Trophoblast cell (in vitro differentiated cells and primary cell): Measurements from ENCODE around the gene NOP53.

Experiments used
- DNase-seq, 2 donors: peaks; one replicate each; pipeline ENCODE4 v3.0.0-alpha.2; 2016
- H2AFZ ChIP-seq: 2 replicates; pipeline ENCODE4 v1.6.1; 2013; ENCODE audit warnings: low read length, moderate library complexity, mild to moderate bottlenecking; ENCODE audit not compliant: insufficient read depth, poor library complexity
- H2AK5ac ChIP-seq: 2 replicates; pipeline ENCODE4 v1.6.1; 2013; ENCODE audit warnings: mild to moderate bottlenecking, low read length
- H2BK120ac ChIP-seq: 2 replicates; pipeline ENCODE4 v1.6.1; 2013; ENCODE audit warnings: low read length, mild to moderate bottlenecking, moderate library complexity; ENCODE audit not compliant: insufficient read depth, poor library complexity
- H2BK12ac ChIP-seq: 2 replicates; pipeline ENCODE4 v1.6.1; 2013; ENCODE audit warnings: mild to moderate bottlenecking, low read length, moderate library complexity
- H2BK5ac ChIP-seq: 2 replicates; pipeline ENCODE4 v1.6.1; 2013; ENCODE audit warnings: low read length, low read depth, moderate library complexity, mild to moderate bottlenecking; ENCODE audit not compliant: poor library complexity
- H3K14ac ChIP-seq: 2 replicates; pipeline ENCODE4 v1.6.1; 2013; ENCODE audit warnings: mild to moderate bottlenecking, low read length
- H3K18ac ChIP-seq: 2 replicates; pipeline ENCODE4 v1.6.1; 2013; ENCODE audit warnings: mild to moderate bottlenecking, low read length
- H3K23ac ChIP-seq: 2 replicates; pipeline ENCODE4 v1.6.1; 2013; ENCODE audit warnings: low read length
- H3K27ac ChIP-seq: 2 replicates; pipeline ENCODE4 v1.5.1; 2013; ENCODE audit warnings: low read depth, mild to moderate bottlenecking, inconsistent platforms, low read length, moderate library complexity
- H3K27me3 ChIP-seq: 2 replicates; pipeline ENCODE4 v1.6.1; 2013; ENCODE audit warnings: inconsistent platforms, mild to moderate bottlenecking, low read length, moderate library complexity; ENCODE audit not compliant: insufficient read depth
- H3K36me3 ChIP-seq, 2 experiments: 1 replicate in 1 of 2; 2 replicates in 1 of 2; pipeline ENCODE4 v1.6.1; 2013; ENCODE audit warnings: low read length in 2 of 2, mild to moderate bottlenecking in 2 of 2, moderate library complexity in 1 of 2; ENCODE audit not compliant: insufficient read depth in 2 of 2, control insufficient read depth in 1 of 2
- H3K4ac ChIP-seq: 2 replicates; pipeline ENCODE4 v1.6.1; 2013; ENCODE audit warnings: low read depth, mild to moderate bottlenecking, low read length, moderate library complexity
- H3K4me1 ChIP-seq, 2 experiments: 1 replicate in 1 of 2; 2 replicates in 1 of 2; pipeline ENCODE4 v1.6.1; 2013; ENCODE audit warnings: low read length in 2 of 2, mild to moderate bottlenecking in 2 of 2, moderate library complexity in 1 of 2; ENCODE audit not compliant: insufficient read depth in 2 of 2, control insufficient read depth in 1 of 2
- H3K4me2 ChIP-seq: 2 replicates; pipeline ENCODE4 v1.6.1; 2013; ENCODE audit warnings: inconsistent platforms, mild to moderate bottlenecking, low read length, moderate library complexity
- H3K4me3 ChIP-seq: 2 replicates; pipeline ENCODE4 v1.5.1; 2013; ENCODE audit warnings: mild to moderate bottlenecking, low read depth, low read length, inconsistent platforms
- H3K79me1 ChIP-seq: one replicate; pipeline ENCODE4 v1.6.1; 2013; ENCODE audit warnings: low read length
- H3K79me2 ChIP-seq: 2 replicates; pipeline ENCODE4 v1.6.1; 2013; ENCODE audit warnings: low read length, mild to moderate bottlenecking; ENCODE audit not compliant: control insufficient read depth, insufficient read depth, poor library complexity
- H3K9ac ChIP-seq: 2 replicates; pipeline ENCODE4 v1.6.1; 2013; ENCODE audit warnings: mild to moderate bottlenecking, low read length
- H3K9me3 ChIP-seq: 2 replicates; pipeline ENCODE4 v1.6.1; 2013; ENCODE audit warnings: low read depth, mild to moderate bottlenecking, control low read depth, inconsistent platforms, low read length; ENCODE audit not compliant: insufficient read depth
- H4K12ac ChIP-seq: 2 replicates; pipeline ENCODE4 v1.6.1; 2013; ENCODE audit warnings: low read depth, mild to moderate bottlenecking, low read length, moderate library complexity
- H4K8ac ChIP-seq: 2 replicates; pipeline ENCODE4 v1.6.1; 2013; ENCODE audit warnings: low read depth, mild to moderate bottlenecking, low read length, moderate library complexity
- H4K91ac ChIP-seq: one replicate; pipeline ENCODE4 v1.6.1; 2013; ENCODE audit warnings: low read depth, mild to moderate bottlenecking, low read length, moderate library complexity
- WGBS: extraction: QIAGEN DNeasy Blood & Tissue Kit; methylation state at CpG from one replicate; pipeline ENCODE4 v1.1.7; 2013; ENCODE audit warnings: missing lambda C conversion rate; ENCODE audit not compliant: insufficient read length, insufficient coverage; ENCODE audit errors: extremely low coverage; 5-methylcytosine and 5-hydroxymethylcytosine counted together

NOP53 gene

DNA sequence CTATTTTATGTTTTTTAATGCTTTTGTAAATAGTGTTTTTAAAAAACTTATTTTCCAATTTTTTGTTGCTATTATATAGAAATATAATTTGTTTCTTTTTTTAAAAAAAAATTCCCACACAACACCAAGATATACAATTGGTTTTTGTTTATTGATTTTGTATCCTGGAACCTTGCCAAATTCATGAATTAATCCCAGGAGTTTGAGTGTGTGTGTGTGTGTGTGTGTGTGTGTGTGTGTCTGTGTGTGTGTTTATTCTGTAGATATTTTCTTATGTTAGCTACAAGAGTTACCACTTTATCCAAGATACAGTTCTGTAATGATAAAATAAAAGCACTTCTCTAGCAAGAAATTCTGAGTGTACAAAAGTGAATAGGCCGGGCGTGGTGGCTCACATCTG is 51.4 kb downstream of the NOP53 start:
- no peaks in the 10 kb centered on the region for H3K79me2 ChIP-seq

DNA sequence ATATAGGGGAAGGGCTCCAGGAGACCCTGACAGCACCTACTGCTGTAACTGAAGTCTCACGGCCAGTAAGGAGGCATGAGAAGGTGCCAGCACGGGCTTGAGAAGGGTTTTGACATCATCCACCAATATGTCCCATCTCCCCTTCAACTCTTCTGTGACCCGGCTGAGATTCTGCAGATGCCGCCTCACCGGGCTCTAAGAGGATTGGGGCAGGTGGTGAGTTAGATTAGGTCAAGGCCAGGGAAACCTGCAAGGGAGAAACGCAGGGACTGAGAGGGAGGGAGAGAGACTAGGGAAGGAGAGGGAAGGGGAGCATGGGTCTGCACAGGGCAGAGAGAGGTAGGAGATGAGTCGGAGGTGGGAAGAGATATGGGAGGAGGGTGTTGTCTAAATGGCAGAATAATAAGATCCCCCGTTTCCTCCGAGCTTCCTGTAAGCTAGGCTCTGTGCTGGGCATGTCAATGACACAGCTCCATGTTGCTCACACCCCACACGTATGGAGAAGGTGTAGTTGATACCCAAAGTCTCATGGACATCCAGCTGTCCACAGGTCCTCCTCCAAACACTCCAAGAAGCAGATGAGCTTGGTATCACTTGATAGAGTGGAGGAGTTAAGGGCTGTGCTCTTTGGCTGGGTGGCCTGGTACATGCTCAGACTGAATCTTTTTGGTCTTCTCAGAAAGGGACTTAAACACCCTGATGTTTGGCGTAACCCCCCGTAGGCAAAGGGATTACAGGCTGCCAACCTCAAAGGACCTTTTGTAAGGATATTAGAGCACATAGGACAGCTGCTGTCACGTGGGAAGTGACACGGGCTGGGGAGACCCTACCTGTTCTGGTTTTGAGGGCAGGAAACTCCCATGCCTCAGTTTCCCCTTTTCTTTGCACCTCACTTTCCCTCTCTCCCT is 52.9 kb downstream of the NOP53 start:
- Histone ChIP-seq H3K18ac (no peak overlapping the region), H3K27me3 (no peaks in the 10 kb centered on the region), H4K12ac (no peak overlapping the region), H3K9ac (no peak overlapping the region), H3K4me1 (no peaks in the 10 kb centered on the region), H2BK12ac (no peak overlapping the region), H4K8ac (no peak overlapping the region), H3K27ac (no peak overlapping the region), H3K36me3 (no peaks in the 10 kb centered on the region), H3K9me3 (no peaks in the 10 kb centered on the region), H2AK5ac (no peak overlapping the region), H3K79me1 (no peaks in the 10 kb centered on the region), H3K4me2 (no peak overlapping the region), H3K14ac (no peak overlapping the region), H3K79me2 (no peaks in the 10 kb centered on the region), H3K4ac (no peak overlapping the region), H3K23ac (no peak overlapping the region), H4K91ac (no peak overlapping the region), H2BK5ac (no peak overlapping the region), H2AFZ (no peak overlapping the region), H2BK120ac (no peak overlapping the region), H3K4me3 (no peak overlapping the region)
- DNase-seq = no peak
- no CpG with 5 or more reads among the region's 14 CpGs for WGBS

More for the DNA sequence above, 51.4 kb downstream of the NOP53 start:
- Histone ChIP-seq H4K12ac (no peak overlapping the region), H3K36me3 (no peaks in the 10 kb centered on the region), H3K18ac (no peak overlapping the region), H2BK12ac (no peak overlapping the region), H2AFZ (no peak overlapping the region), H3K79me1 (no peaks in the 10 kb centered on the region), H3K14ac (no peak overlapping the region), H3K23ac (no peak overlapping the region), H2AK5ac (no peak overlapping the region), H3K4ac (no peak overlapping the region), H3K4me1 (no peaks in the 10 kb centered on the region), H3K9me3 (no peaks in the 10 kb centered on the region), H3K9ac (no peak overlapping the region), H3K4me2 (no peak overlapping the region), H3K27ac (no peak overlapping the region), H2BK5ac (no peak overlapping the region), H2BK120ac (no peak overlapping the region), H4K8ac (no peak overlapping the region), H3K4me3 (no peak overlapping the region), H3K27me3 (no peaks in the 10 kb centered on the region), H4K91ac (no peak overlapping the region)
- no peak for DNase-seq
- no CpG with 5 or more reads among the region's 2 CpGs for WGBS

DNA sequence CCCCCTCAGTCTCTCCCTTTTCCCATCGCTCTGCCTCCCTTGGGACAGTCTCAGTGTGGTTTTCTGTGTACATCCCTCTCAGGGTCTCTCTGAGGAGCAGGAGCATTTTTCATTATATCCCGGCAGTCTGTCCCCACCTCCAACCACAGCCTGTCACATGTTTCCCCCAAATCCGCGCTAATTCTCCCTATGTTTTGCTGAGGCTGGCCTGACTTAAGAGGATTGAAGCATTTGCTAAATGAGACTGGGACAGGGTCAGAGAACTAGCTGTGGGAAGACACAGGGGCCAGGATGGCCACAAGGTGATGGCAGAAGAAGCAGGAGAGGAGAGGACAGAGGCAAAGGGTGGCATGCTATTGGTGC is 53.5 kb downstream of the NOP53 start:
- Histone ChIP-seq H3K18ac (no peak overlapping the region), H3K9me3 (no peaks in the 10 kb centered on the region), H3K23ac (no peak overlapping the region), H3K4me2 (no peak overlapping the region), H3K14ac (no peak overlapping the region), H3K36me3 (no peaks in the 10 kb centered on the region), H2BK12ac (no peak overlapping the region), H2AFZ (no peak overlapping the region), H3K4me3 (no peak overlapping the region), H3K4me1 (no peaks in the 10 kb centered on the region), H3K27me3 (no peaks in the 10 kb centered on the region), H3K79me2 (no peaks in the 10 kb centered on the region), H4K8ac (no peak overlapping the region), H4K91ac (no peak overlapping the region), H4K12ac (no peak overlapping the region), H2AK5ac (no peak overlapping the region), H2BK5ac (no peak overlapping the region), H2BK120ac (no peak overlapping the region), H3K79me1 (no peaks in the 10 kb centered on the region), H3K9ac (no peak overlapping the region), H3K4ac (no peak overlapping the region), H3K27ac (no peak overlapping the region)
- WGBS = no CpG with 5 or more reads among the region's 4 CpGs
- no peak for DNase-seq

DNA sequence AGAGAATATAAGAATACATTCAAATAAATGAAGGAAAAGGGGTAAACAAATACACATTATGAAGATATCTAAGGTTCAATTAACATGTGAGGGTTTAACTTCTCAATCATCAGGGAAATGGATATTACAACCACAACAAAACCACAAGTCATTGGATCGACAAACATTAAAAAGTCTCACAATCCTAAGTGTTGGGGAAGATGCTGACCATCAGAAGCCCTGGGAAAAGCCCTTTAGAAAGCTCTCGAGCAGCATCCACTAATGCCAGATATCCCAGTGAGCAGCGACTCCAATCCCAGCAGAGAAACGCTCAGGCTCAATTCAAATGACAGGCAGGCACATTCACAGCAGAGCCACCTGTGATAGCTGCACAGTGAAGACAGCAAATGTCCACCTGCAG is 55.9 kb downstream of the NOP53 start:
- Histone ChIP-seq H3K4me1 (no peaks in the 10 kb centered on the region), H3K36me3 (no peaks in the 10 kb centered on the region), H3K27ac (no peak overlapping the region), H4K12ac (no peak overlapping the region), H3K23ac (no peak overlapping the region), H3K9me3 (no peaks in the 10 kb centered on the region), H2AFZ (no peak overlapping the region), H3K4me3 (no peak overlapping the region), H2BK120ac (no peak overlapping the region), H3K4ac (no peak overlapping the region), H3K27me3 (no peaks in the 10 kb centered on the region), H3K4me2 (no peak overlapping the region), H2BK5ac (no peak overlapping the region), H2AK5ac (no peak overlapping the region), H4K91ac (no peak overlapping the region), H2BK12ac (no peak overlapping the region), H4K8ac (no peak overlapping the region), H3K14ac (no peak overlapping the region), H3K18ac (no peak overlapping the region), H3K79me1 (no peaks in the 10 kb centered on the region), H3K9ac (no peak overlapping the region), H3K79me2 (no peaks in the 10 kb centered on the region)
- no peak for DNase-seq
- no CpG with 5 or more reads among the region's 4 CpGs for WGBS
